ENCODE measurements around the gene FERMT2. TPM values are rescaled to one million over a fixed set of nuclear protein-coding genes. Genes with fewer than 3 reads are reported as not detected.
A peak's percentile ranks its signal among the peaks of the same experiment; 100 is the strongest.

FERMT2 gene
- total and polyA plus RNA-seq, 2 experiments from 2014 or later: 108 to 148 TPM

- H3K9me2 ChIP-seq (ENCODE audit: insufficient read depth): no peaks in the 10 kb centered on the region
- no peaks in the 10 kb centered on the region for H4K20me1 ChIP-seq (replicated peaks; ENCODE audit: insufficient read depth)
- H3K27ac Mint-ChIP-seq: no peak overlapping the region; the same call in 1 of the 2 replicates
- H3K36me3 ChIP-seq (ENCODE audit: insufficient read depth): no peaks in the 10 kb centered on the region; the same call in 1 of the 2 replicates
- ATAC-seq: no peak
- H3K4me2 ChIP-seq: no peak overlapping the region
- peaks cover 12% of the 10 kb centered on the region for H3K4me1 Mint-ChIP-seq
- no peaks in the 10 kb centered on the region for H3K9me3 Mint-ChIP-seq
- no peak for DNase-seq (ENCODE audit: low spot score)
- no peaks in the 10 kb centered on the region for H3F3A ChIP-seq (replicated peaks; ENCODE audit: low read depth)
- H3K4me3 ChIP-seq: no peak overlapping the region
- TF ChIP-seq ZNF114 (CRISPR knock-in tag; IDR thresholded peaks at IDR 0.05) (no peak), CREB1 (CRISPR knock-in tag; IDR thresholded peaks at IDR 0.05; ENCODE audit: low read depth) (no peak), STAT1 (IDR thresholded peaks at IDR 0.05; ENCODE audit: unreplicated experiment) (no peak), NANOG (IDR thresholded peaks at IDR 0.05; ENCODE audit: borderline replicate concordance) (no peak)
- TF ChIP-seq, protein P1, sequence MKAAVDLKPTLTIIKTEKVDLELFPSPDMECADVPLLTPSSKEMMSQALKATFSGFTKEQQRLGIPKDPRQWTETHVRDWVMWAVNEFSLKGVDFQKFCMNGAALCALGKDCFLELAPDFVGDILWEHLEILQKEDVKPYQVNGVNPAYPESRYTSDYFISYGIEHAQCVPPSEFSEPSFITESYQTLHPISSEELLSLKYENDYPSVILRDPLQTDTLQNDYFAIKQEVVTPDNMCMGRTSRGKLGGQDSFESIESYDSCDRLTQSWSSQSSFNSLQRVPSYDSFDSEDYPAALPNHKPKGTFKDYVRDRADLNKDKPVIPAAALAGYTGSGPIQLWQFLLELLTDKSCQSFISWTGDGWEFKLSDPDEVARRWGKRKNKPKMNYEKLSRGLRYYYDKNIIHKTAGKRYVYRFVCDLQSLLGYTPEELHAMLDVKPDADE (IDR thresholded peaks at IDR 0.05): no peak
- peaks cover 3% of the 10 kb centered on the region for H3K27me3 Mint-ChIP-seq (ENCODE audit: insufficient read depth, low read depth, poor library complexity)
- H3K4me1 ChIP-seq (ENCODE audit: insufficient read depth): 0 out of 2 replicates have a peak, but pooled peaks cover 1% of the 10 kb centered on the region
- H3K27me3 ChIP-seq (ENCODE audit: insufficient read depth): no peaks in the 10 kb centered on the region
- peaks cover 9% of the 10 kb centered on the region; the same call in 1 of the 2 replicates for H3K79me2 ChIP-seq (replicated peaks; ENCODE audit: insufficient read depth)
- H2AFZ ChIP-seq: no peak overlapping the region
- no peak overlapping the region for H3K4me3 Mint-ChIP-seq
- no peak overlapping the region for H3K27ac ChIP-seq (ENCODE audit: low read depth)
- H3K36me3 Mint-ChIP-seq (ENCODE audit: low read depth): peaks cover 42% of the 10 kb centered on the region
Measured at GRCh38 chr14:52888159-52888558, 62.7 kb downstream of the FERMT2 start.

DNA sequence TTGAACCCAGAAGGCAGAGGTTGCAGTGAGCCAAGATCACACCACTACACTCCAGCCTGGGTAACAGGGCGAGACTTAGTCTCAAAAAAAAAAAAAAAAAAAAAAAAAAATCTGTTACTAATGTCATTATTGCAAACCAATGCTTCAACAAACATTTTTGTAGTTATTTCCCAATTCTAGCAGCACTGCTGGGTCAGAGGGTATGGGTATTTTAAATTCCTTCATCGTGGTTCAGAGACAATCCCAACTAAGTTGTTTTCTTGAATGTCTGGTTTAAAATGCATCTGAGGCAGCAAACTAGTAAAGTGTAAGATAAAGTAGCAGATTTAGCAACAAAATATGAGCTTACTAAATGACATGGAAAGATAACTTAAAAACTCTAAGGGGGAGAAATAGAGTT lies 65.6 kb downstream of the FERMT2 start:
- Histone ChIP-seq H3K4me1 (ENCODE audit: insufficient read depth) (0 out of 2 replicates have a peak, but pooled peaks cover 9% of the 10 kb centered on the region), H3K27ac (ENCODE audit: low read depth) (no peak overlapping the region), H3K4me3 (no peak overlapping the region), H3K4me2 (no peak overlapping the region), H3K79me2 (replicated peaks; ENCODE audit: insufficient read depth) (peaks cover 6% of the 10 kb centered on the region; the same call in 1 of the 2 replicates), H2AFZ (no peak overlapping the region), H3K36me3 (ENCODE audit: insufficient read depth) (no peaks in the 10 kb centered on the region), H4K20me1 (replicated peaks; ENCODE audit: insufficient read depth) (no peaks in the 10 kb centered on the region), H3F3A (replicated peaks; ENCODE audit: low read depth) (no peaks in the 10 kb centered on the region), H3K9me2 (ENCODE audit: insufficient read depth) (no peaks in the 10 kb centered on the region), H3K27me3 (ENCODE audit: insufficient read depth) (no peaks in the 10 kb centered on the region)
- H3K27me3 Mint-ChIP-seq (ENCODE audit: insufficient read depth, low read depth, poor library complexity): peaks cover 3% of the 10 kb centered on the region
- H3K4me1 Mint-ChIP-seq: peaks cover 25% of the 10 kb centered on the region
- 0 out of 2 replicates have a peak overlapping the region, but pooled peaks have one; percentile 31 for H3K27ac Mint-ChIP-seq
- H3K4me3 Mint-ChIP-seq: no peak overlapping the region
- no peak for DNase-seq (ENCODE audit: low spot score)
- ATAC-seq: no peak
- peaks cover 34% of the 10 kb centered on the region for H3K36me3 Mint-ChIP-seq (ENCODE audit: low read depth)
- H3K9me3 Mint-ChIP-seq: no peaks in the 10 kb centered on the region
- TF ChIP-seq ZNF114 (CRISPR knock-in tag; IDR thresholded peaks at IDR 0.05) (no peak), CREB1 (CRISPR knock-in tag; IDR thresholded peaks at IDR 0.05; ENCODE audit: low read depth) (no peak)

- H3K4me2 ChIP-seq: no peak overlapping the region
- no peak overlapping the region for H3K27ac ChIP-seq (ENCODE audit: low read depth)
- DNase-seq (ENCODE audit: low spot score): no peak
- H2AFZ ChIP-seq: no peak overlapping the region
- Mint-ChIP-seq H3K27ac (peak overlapping the region; percentile 24), H3K9me3 (no peaks in the 10 kb centered on the region), H3K36me3 (ENCODE audit: low read depth) (peaks cover 33% of the 10 kb centered on the region), H3K27me3 (ENCODE audit: insufficient read depth, low read depth, poor library complexity) (peaks cover 3% of the 10 kb centered on the region), H3K4me1 (peaks cover 25% of the 10 kb centered on the region), H3K4me3 (no peak overlapping the region)
- H3K4me3 ChIP-seq: no peak overlapping the region
- 0 out of 2 replicates have a peak, but pooled peaks cover 12% of the 10 kb centered on the region for H3K4me1 ChIP-seq (ENCODE audit: insufficient read depth)
- no peaks in the 10 kb centered on the region for H3K27me3 ChIP-seq (ENCODE audit: insufficient read depth)
- no peaks in the 10 kb centered on the region for H3F3A ChIP-seq (replicated peaks; ENCODE audit: low read depth)
- TF ChIP-seq CREB1 (CRISPR knock-in tag; IDR thresholded peaks at IDR 0.05; ENCODE audit: low read depth) (no peak), REST (IDR thresholded peaks at IDR 0.05; ENCODE audit: unreplicated experiment) (no peak), EZH2phosphoT487 (IDR thresholded peaks at IDR 0.05; ENCODE audit: unreplicated experiment) (no peak), POLR2AphosphoS5 (IDR thresholded peaks at IDR 0.05; ENCODE audit: low read depth) (no peak)
- TF ChIP-seq, protein P1 (IDR thresholded peaks at IDR 0.05): no peak
- ATAC-seq: peak; percentile 44; the same call in 2 of the 3 replicates
- H3K79me2 ChIP-seq (replicated peaks; ENCODE audit: insufficient read depth): peaks cover 6% of the 10 kb centered on the region; the same call in 1 of the 2 replicates
- no peaks in the 10 kb centered on the region for H3K9me2 ChIP-seq (ENCODE audit: insufficient read depth)
- H4K20me1 ChIP-seq (replicated peaks; ENCODE audit: insufficient read depth): no peaks in the 10 kb centered on the region
- H3K36me3 ChIP-seq (ENCODE audit: insufficient read depth): no peaks in the 10 kb centered on the region
Measured at GRCh38 chr14:52883658-52884057, 67.2 kb downstream of the FERMT2 start.

Measured in GM23338 (cell line).